AG04450 (cell line): ENCODE data around the gene PPP1R13B. TPM values are rescaled to one million over a fixed set of nuclear protein-coding genes. Genes with fewer than 3 reads are reported as not detected.
A peak's percentile ranks its signal among the peaks of the same experiment; 100 is the strongest.
"Not testable (repeated sequence)": the region's sequence is repeated elsewhere in the genome, so short reads cannot be mapped to it uniquely, and the experiment has no call there.

Source experiments
- CTCF ChIA-PET: fragments of 300-600, 350-600 bp; formaldehyde crosslinking; extraction: SDS; loops from one replicate; lab custom pipeline; 2022; ENCODE audit warnings: antibody characterized with exemption, inconsistent platforms; lab: Charles Lee
- POLR2A ChIA-PET: fragments of 350-600 bp; formaldehyde crosslinking; extraction: SDS; loops from one replicate; lab custom pipeline; 2021; ENCODE audit warnings: antibody characterized with exemption, inconsistent platforms; lab: Yijun Ruan, JAX
- DNase-seq: peaks from one replicate; pipeline ENCODE4 v3.0.0-alpha.2; 2011; ENCODE audit warnings: low read depth, low spot score
- H3K27ac ChIP-seq: one replicate; pipeline ENCODE4 v1.5.1; 2012; ENCODE audit warnings: low read depth, low read length, control low read depth
- H3K27me3 ChIP-seq: one replicate; pipeline ENCODE4 v1.6.0; 2012; ENCODE audit warnings: low read length; ENCODE audit not compliant: control insufficient read depth, insufficient read depth
- H3K4me3 ChIP-seq: 2 replicates; pipeline ENCODE4 v1.5.1; 2011; ENCODE audit warnings: mild to moderate bottlenecking, low read depth, low read length, control low read depth
- H3K9me3 ChIP-seq: 2 replicates; pipeline ENCODE4 v1.5.1; 2012; ENCODE audit warnings: low read length; ENCODE audit not compliant: control insufficient read depth, insufficient read depth
- CTCF ChIP-seq: IDR thresholded peaks from 2 replicates; pipeline ENCODE4 v1.5.1; 2011; ENCODE audit warnings: low read depth, low read length, control low read depth, inconsistent platforms
- polyA plus RNA-seq: library from polyadenylated mRNA; depleted of rRNA; stranded (reverse); fragments of >200 nt; gene quantifications from 2 replicates; pipeline ENCODE4 v1.2.3, GENCODE V29; 2011

The PPP1R13B gene
- polyA plus RNA-seq, 1 experiment = 0.62 TPM

GRCh38 chr14:103692159-103692558 is 155.2 kb downstream of the PPP1R13B start:
- TF ChIP-seq CTCF = no peak
- DNase-seq = no peak
- Histone ChIP-seq H3K27me3 (no peaks in the 10 kb centered on the region), H3K4me3 (no peak overlapping the region), H3K9me3 (no peaks in the 10 kb centered on the region; the same call in 1 of the 2 replicates), H3K27ac (no peak overlapping the region)
- POLR2A ChIA-PET = no interaction called here
- CTCF ChIA-PET = no interaction called here

GRCh38 chr14:103691655-103692054 is 155.7 kb downstream of the PPP1R13B start:
- H3K9me3 ChIP-seq, H3K4me3 ChIP-seq, H3K27ac ChIP-seq, H3K27me3 ChIP-seq, DNase-seq, CTCF ChIA-PET: not testable (repeated sequence)
- POLR2A ChIA-PET = interaction anchor here (0.7 kb wide), 1 partner anchor 22 kb away, joined by 9 read pairs; no protein-coding TSS in a partner anchor

DNA sequence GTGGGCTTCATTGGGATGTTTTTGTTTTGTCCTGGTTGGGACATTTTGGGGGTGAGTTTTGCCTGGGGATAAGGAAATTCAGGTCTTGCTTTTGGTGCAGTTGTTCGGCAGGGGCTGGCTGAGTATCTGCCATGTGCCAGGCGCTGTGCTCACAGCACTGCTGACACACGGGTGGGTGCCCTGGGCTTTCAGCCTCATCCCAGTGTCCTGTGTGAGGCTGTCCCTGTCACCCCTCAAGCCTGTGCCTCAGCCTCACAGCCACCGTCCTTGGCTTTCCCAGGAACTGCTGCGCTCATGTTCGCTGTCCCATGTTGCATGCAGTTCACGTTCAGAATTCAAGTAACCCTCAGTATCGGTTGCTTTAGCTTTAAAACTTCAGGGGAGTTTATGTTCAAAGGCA is 157.0 kb downstream of the PPP1R13B start:
- Histone ChIP-seq H3K9me3 (no peaks in the 10 kb centered on the region; the same call in 1 of the 2 replicates), H3K4me3 (no peak overlapping the region), H3K27ac (peak overlapping the region; percentile 2), H3K27me3 (no peaks in the 10 kb centered on the region)
- DNase-seq = no peak
- TF ChIP-seq CTCF = no peak
- ChIA-PET POLR2A (interaction anchor here (0.6 to 0.7 kb wide), 2 partner anchors 8 to 26 kb away, joined by 3 to 7 read pairs; no protein-coding TSS in a partner anchor), CTCF (no interaction called here)

- TF ChIP-seq CTCF = no peak
- no peak for DNase-seq
- Histone ChIP-seq H3K9me3 (no peaks in the 10 kb centered on the region; the same call in 1 of the 2 replicates), H3K27ac (no peak overlapping the region), H3K4me3 (no peak overlapping the region), H3K27me3 (no peaks in the 10 kb centered on the region)
- POLR2A ChIA-PET = no interaction called here
- CTCF ChIA-PET = no interaction called here
Observed at GRCh38 chr14:103688906-103689902, 158.2 kb downstream of the PPP1R13B start.

- H3K4me3 ChIP-seq = no peak overlapping the region
- H3K9me3 ChIP-seq = no peaks in the 10 kb centered on the region; the same call in 1 of the 2 replicates
- H3K27ac ChIP-seq = peak overlapping the region; percentile 31
- H3K27me3 ChIP-seq = no peaks in the 10 kb centered on the region
- CTCF ChIA-PET = interaction anchor here (1.0 kb wide), 1 partner anchor 117 kb away, joined by 3 read pairs; no protein-coding TSS in a partner anchor
- DNase-seq = no peak
- no peak for TF ChIP-seq CTCF
- POLR2A ChIA-PET = no interaction called here
Observed at GRCh38 chr14:103688441-103688840, 158.9 kb downstream of the PPP1R13B start.
